GM18517 (cell line): Measurements from ENCODE around the gene SLAMF6.
"Not testable (repeated sequence)": the region's sequence is repeated elsewhere in the genome, so short reads cannot be mapped to it uniquely, and the experiment has no call there.

Experiments
- ATAC-seq: cut with Tn5 transposase; IDR thresholded peaks from one replicate; pipeline ENCODE4 v1.9.1; 2021; ENCODE audit warnings: mild to moderate bottlenecking, moderate library complexity; ENCODE audit not compliant: unreplicated experiment

Gene SLAMF6

GRCh38 chr1:160522622-160523345, at the start of gene SLAMF6:
SLAMF6 (minus strand) TSS chr1:160523255; CDS start chr1:160523192, 63 bp downstream.
- no peak for ATAC-seq

GRCh38 chr1:160570840-160571239, 47.8 kb upstream of the SLAMF6 start:
- no peak for ATAC-seq

GRCh38 chr1:160569806-160570205, 46.8 kb upstream of the SLAMF6 start:
- no peak for ATAC-seq

- peak; percentile 44 for ATAC-seq
These were observed 45.0 kb upstream of the SLAMF6 start for GRCh38 chr1:160567858-160568682.

GRCh38 chr1:160567341-160567740, 44.3 kb upstream of the SLAMF6 start:
- ATAC-seq: no peak

GRCh38 chr1:160565564-160565963, 42.5 kb upstream of the SLAMF6 start:
- no peak for ATAC-seq

- not testable (repeated sequence) for ATAC-seq
These were observed 40.2 kb upstream of the SLAMF6 start for GRCh38 chr1:160563230-160563629.

GRCh38 chr1:160562745-160563144, 39.7 kb upstream of the SLAMF6 start:
- ATAC-seq: not testable (repeated sequence)

GRCh38 chr1:160560806-160561205, 37.8 kb upstream of the SLAMF6 start:
- no peak for ATAC-seq

- no peak for ATAC-seq
These were observed 37.1 kb upstream of the SLAMF6 start for GRCh38 chr1:160560045-160560705.

GRCh38 chr1:160559437-160559836, 36.4 kb upstream of the SLAMF6 start:
- not testable (repeated sequence) for ATAC-seq

- no peak for ATAC-seq
These were observed 35.8 kb upstream of the SLAMF6 start for GRCh38 chr1:160558660-160559380.

- ATAC-seq: no peak
These were observed 30.7 kb upstream of the SLAMF6 start for GRCh38 chr1:160553778-160554177.

GRCh38 chr1:160552425-160552824, 29.4 kb upstream of the SLAMF6 start:
- no peak for ATAC-seq

- ATAC-seq: no peak
These were observed 27.5 kb upstream of the SLAMF6 start for GRCh38 chr1:160550572-160551034.

- no peak for ATAC-seq
These were observed 26.6 kb upstream of the SLAMF6 start for GRCh38 chr1:160549665-160550006.

GRCh38 chr1:160548960-160549664, 26.1 kb upstream of the SLAMF6 start:
- peak; percentile 55 for ATAC-seq

- no peak for ATAC-seq
These were observed 25.1 kb upstream of the SLAMF6 start for GRCh38 chr1:160548183-160548582.

- no peak for ATAC-seq
These were observed 24.4 kb upstream of the SLAMF6 start for GRCh38 chr1:160547422-160547821.

GRCh38 chr1:160546942-160547341, 23.9 kb upstream of the SLAMF6 start:
- no peak for ATAC-seq
